Suprapubic skin (tissue), 4 donors: Measurements from ENCODE around the gene SCAMP4.

Experiments
- EP300 ChIP-seq: sonication (generic); formaldehyde crosslinking; IDR thresholded peaks from one replicate; pipeline ENCODE4 v1.6.1; 2017; ENCODE audit warnings: antibody characterized with exemption
- POLR2A ChIP-seq, 2 donors: fragments of 450-650 bp; IDR thresholded peaks; one replicate each; pipeline ENCODE4 v1.6.1; 2017; ENCODE audit warnings: antibody characterized with exemption in 2 of 2, mild to moderate bottlenecking in 2 of 2, moderate library complexity in 2 of 2
- POLR2AphosphoS5 ChIP-seq, 3 donors: sonication (generic); formaldehyde crosslinking; IDR thresholded peaks; one replicate each; pipeline ENCODE4 v1.6.1; 2017; ENCODE audit warnings: antibody characterized with exemption in 3 of 3
- TF ChIP-seq, protein P1 (sequence below), 2 donors: fragments of 200-600 bp in 1 of 2; fragments of 450-650 bp in 1 of 2; sonication (generic) in 1 of 2; IDR thresholded peaks; one replicate each; pipeline ENCODE4 v1.5.1; 2016 to 2019; ENCODE audit warnings: antibody characterized with exemption in 2 of 2, mild to moderate bottlenecking in 1 of 2, moderate library complexity in 1 of 2

DNA sequence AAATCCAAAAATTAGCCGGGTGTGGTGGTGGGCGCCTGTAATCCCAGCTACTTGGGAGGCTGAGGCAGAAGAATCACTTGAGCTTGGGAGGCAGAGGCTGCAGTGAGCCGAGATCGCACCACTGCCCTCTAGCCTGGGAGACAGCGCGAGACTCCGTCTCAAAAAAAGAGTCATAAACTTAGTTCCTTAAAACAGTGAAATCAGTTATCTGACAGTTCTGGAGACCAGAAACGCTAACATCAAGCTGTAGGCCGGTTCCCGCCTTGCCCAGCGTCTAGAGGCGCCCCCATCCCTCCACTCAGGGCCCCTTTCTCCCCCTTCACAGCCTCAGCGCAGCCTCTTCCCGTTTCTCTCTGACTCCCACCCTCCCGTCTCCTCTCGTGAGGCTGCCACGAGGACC lies 11.9 kb downstream of the SCAMP4 start:
- TF ChIP-seq POLR2A (IDR thresholded peaks at IDR 0.05) = no peak
- TF ChIP-seq POLR2AphosphoS5 (IDR thresholded peaks at IDR 0.05) = no peak
- TF ChIP-seq, protein P1, sequence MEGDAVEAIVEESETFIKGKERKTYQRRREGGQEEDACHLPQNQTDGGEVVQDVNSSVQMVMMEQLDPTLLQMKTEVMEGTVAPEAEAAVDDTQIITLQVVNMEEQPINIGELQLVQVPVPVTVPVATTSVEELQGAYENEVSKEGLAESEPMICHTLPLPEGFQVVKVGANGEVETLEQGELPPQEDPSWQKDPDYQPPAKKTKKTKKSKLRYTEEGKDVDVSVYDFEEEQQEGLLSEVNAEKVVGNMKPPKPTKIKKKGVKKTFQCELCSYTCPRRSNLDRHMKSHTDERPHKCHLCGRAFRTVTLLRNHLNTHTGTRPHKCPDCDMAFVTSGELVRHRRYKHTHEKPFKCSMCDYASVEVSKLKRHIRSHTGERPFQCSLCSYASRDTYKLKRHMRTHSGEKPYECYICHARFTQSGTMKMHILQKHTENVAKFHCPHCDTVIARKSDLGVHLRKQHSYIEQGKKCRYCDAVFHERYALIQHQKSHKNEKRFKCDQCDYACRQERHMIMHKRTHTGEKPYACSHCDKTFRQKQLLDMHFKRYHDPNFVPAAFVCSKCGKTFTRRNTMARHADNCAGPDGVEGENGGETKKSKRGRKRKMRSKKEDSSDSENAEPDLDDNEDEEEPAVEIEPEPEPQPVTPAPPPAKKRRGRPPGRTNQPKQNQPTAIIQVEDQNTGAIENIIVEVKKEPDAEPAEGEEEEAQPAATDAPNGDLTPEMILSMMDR (IDR thresholded peaks at IDR 0.05) = no peak
- TF ChIP-seq EP300 = no peak
